Thoracic aorta (tissue), 2 donors: ENCODE results near the gene DNAJC30. TPM values are rescaled to one million over a fixed set of nuclear protein-coding genes. Genes with fewer than 3 reads are reported as not detected.
"Not testable (repeated sequence)": the region's sequence is repeated elsewhere in the genome, so short reads cannot be mapped to it uniquely, and the experiment has no call there.

Source experiments
- ATAC-seq: fragments of 150-250 bp; one replicate; pipeline ENCODE4 v1.8.0; 2017; ENCODE audit warnings: low read depth; ENCODE audit not compliant: insufficient number of reproducible peaks, low FRiP score
- DNase-seq: peaks from one replicate; pipeline ENCODE4 v3.0.0-alpha.2; 2020; ENCODE audit warnings: low spot score
- H3K27ac ChIP-seq, 2 donors: fragments of 200-600 bp; sonication (generic); 1 replicate in 1 of 2; 2 replicates in 1 of 2; pipeline ENCODE4 v1.5.1; 2016; ENCODE audit warnings: mild to moderate bottlenecking in 2 of 2, moderate library complexity in 2 of 2
- H3K27me3 ChIP-seq: fragments of 200-600 bp; sonication (generic); replicated peaks from 2 replicates; pipeline ENCODE4 v1.6.0; 2016; ENCODE audit warnings: mild to moderate bottlenecking; ENCODE audit not compliant: insufficient read depth
- H3K36me3 ChIP-seq: fragments of 200-600 bp; sonication (generic); one replicate; pipeline ENCODE4 v1.5.1; 2016
- H3K4me1 ChIP-seq, 2 donors: fragments of 200-600 bp; sonication (generic); 1 replicate in 1 of 2; 2 replicates in 1 of 2; pipeline versions ENCODE4 v1.5.1 to v1.6.0; 2016; ENCODE audit warnings: low read depth in 2 of 2, mild to moderate bottlenecking in 1 of 2; ENCODE audit not compliant: control insufficient read depth in 1 of 2
- H3K4me3 ChIP-seq: fragments of 200-600 bp; sonication (generic); 2 replicates; pipeline ENCODE4 v1.5.1; 2016; ENCODE audit warnings: mild to moderate bottlenecking
- H3K9me3 ChIP-seq: fragments of 200-600 bp; sonication (generic); 2 replicates; pipeline ENCODE4 v1.5.1; 2016
- total RNA-seq, 2 donors: library from RNA; depleted of rRNA; stranded (reverse); fragments of >200 nt; gene quantifications; one replicate each; pipeline versions ENCODE4 v1.1.0 to v1.2.3, GENCODE V29; 2016
- TF ChIP-seq, protein P1 (sequence below): fragments of 200-600 bp; sonication (generic); IDR thresholded peaks from one replicate; pipeline ENCODE4 v1.5.1; 2019; ENCODE audit warnings: antibody characterized with exemption

The DNAJC30 gene
- total RNA-seq, 2 donors from 2014 or later = 3.9 to 7.8 TPM

DNA sequence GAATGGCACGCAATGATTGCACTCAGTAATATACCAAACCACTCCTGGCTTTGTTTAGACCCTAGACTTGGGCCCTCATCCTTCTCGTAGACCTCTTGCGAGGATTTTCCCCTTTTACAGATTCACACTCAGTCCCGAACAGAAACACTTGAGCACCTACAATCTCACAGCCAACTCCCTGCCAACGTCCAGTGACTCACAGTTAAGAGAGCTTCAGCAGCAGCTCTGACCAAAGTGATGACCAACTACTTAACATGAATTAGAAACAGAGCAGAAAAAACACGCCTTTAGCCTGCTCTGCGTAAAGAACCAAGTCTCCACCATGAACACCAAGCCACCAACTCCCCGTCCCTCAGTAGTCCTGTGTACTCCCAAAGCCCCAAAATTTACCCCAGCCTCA is 2.2 kb downstream of the DNAJC30 start:
- DNase-seq (no peak), ATAC-seq (no peak)
- TF ChIP-seq, protein P1, sequence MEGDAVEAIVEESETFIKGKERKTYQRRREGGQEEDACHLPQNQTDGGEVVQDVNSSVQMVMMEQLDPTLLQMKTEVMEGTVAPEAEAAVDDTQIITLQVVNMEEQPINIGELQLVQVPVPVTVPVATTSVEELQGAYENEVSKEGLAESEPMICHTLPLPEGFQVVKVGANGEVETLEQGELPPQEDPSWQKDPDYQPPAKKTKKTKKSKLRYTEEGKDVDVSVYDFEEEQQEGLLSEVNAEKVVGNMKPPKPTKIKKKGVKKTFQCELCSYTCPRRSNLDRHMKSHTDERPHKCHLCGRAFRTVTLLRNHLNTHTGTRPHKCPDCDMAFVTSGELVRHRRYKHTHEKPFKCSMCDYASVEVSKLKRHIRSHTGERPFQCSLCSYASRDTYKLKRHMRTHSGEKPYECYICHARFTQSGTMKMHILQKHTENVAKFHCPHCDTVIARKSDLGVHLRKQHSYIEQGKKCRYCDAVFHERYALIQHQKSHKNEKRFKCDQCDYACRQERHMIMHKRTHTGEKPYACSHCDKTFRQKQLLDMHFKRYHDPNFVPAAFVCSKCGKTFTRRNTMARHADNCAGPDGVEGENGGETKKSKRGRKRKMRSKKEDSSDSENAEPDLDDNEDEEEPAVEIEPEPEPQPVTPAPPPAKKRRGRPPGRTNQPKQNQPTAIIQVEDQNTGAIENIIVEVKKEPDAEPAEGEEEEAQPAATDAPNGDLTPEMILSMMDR = no peak
- no peak overlapping the region for H3K4me3 ChIP-seq
- no peaks in the 10 kb centered on the region for H3K9me3 ChIP-seq
- H3K4me1 ChIP-seq = peaks cover 15 to 32% of the 10 kb centered on the region in 2 donors
- peaks cover 3% of the 10 kb centered on the region for H3K36me3 ChIP-seq
- no peak overlapping the region for H3K27ac ChIP-seq
- no peaks in the 10 kb centered on the region for H3K27me3 ChIP-seq

DNA sequence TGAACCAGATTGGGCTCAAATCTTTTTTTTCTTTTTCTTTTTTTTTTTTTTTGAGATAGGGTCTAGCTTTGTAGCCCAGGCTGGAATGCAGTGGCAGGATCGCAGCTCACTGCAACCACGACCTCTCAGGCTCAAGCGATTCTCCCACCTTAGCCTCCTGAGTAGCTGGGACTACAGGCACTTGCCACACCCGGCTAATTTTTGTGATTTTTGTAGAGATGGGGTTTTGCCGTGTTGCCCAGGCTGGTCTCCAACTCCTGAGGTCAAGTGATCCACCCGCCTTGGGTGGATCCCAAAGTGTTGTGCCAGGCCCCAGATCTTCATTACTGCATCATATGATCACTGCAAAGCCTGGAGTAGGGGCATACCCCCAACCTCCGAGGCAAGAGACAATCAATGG is 2.8 kb downstream of the DNAJC30 start:
- no peak for DNase-seq
- H3K27ac ChIP-seq = no peak overlapping the region
- peaks cover 3% of the 10 kb centered on the region for H3K36me3 ChIP-seq
- H3K9me3 ChIP-seq = no peaks in the 10 kb centered on the region
- H3K27me3 ChIP-seq = no peaks in the 10 kb centered on the region
- peaks cover 15 to 32% of the 10 kb centered on the region in 2 donors for H3K4me1 ChIP-seq
- no peak overlapping the region for H3K4me3 ChIP-seq
- no peak for ATAC-seq
- TF ChIP-seq, protein P1 = no peak

DNA sequence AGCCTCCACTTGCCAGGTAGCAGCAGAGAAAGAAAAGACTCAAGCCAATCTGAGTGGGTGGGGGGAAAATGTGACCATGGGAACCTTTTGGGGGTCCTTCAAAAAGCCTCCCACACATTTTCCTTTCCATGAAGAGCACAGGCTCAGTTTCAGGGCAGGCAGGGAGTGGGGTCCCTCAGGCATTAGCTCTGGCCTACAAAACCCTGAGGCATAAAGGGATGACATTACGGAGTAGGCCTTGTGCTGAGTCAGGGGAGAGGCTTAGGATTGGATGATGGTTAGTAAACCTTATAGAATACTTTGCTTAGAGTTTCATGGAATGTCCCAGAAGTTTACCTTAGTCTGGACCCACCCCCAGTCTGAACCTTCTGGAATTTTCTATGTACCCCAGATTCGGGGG is 3.5 kb downstream of the DNAJC30 start:
- H3K27ac ChIP-seq = no peak overlapping the region
- H3K4me1 ChIP-seq = peaks cover 15 to 32% of the 10 kb centered on the region in 2 donors

DNA sequence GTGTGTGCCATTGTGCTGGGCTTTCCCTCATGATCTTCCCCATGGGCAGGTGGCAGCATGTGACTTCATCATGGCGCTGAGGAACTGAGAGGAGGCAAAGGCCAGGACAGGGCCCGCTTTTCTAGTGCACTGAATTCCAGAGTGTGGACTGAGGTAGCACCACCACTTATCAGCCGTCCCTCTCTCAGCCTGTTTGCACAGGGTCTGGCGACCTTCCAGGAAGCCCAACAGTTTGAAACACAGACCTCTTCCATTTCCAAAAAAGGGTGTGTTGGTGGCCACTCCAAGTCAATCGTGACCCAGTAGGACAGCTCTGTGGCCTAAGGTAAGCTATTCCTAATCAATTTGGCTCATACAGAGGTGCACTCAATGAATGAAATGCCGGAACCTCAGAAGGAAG is 4.4 kb downstream of the DNAJC30 start:
- TF ChIP-seq, protein P1 = no peak
- no peak for ATAC-seq
- no peak for DNase-seq
- no peak overlapping the region for H3K27ac ChIP-seq
- H3K4me1 ChIP-seq = peaks cover 15 to 27% of the 10 kb centered on the region in 2 donors
- no peaks in the 10 kb centered on the region for H3K9me3 ChIP-seq
- no peaks in the 10 kb centered on the region for H3K27me3 ChIP-seq
- H3K4me3 ChIP-seq = no peak overlapping the region
- peaks cover 3% of the 10 kb centered on the region for H3K36me3 ChIP-seq

More for the DNA sequence above, 3.5 kb downstream of the DNAJC30 start:
- no peak for ATAC-seq
- no peak overlapping the region for H3K4me3 ChIP-seq
- peaks cover 3% of the 10 kb centered on the region for H3K36me3 ChIP-seq
- H3K27me3 ChIP-seq = no peaks in the 10 kb centered on the region
- TF ChIP-seq, protein P1 = no peak
- H3K9me3 ChIP-seq = no peaks in the 10 kb centered on the region
- no peak for DNase-seq

DNA sequence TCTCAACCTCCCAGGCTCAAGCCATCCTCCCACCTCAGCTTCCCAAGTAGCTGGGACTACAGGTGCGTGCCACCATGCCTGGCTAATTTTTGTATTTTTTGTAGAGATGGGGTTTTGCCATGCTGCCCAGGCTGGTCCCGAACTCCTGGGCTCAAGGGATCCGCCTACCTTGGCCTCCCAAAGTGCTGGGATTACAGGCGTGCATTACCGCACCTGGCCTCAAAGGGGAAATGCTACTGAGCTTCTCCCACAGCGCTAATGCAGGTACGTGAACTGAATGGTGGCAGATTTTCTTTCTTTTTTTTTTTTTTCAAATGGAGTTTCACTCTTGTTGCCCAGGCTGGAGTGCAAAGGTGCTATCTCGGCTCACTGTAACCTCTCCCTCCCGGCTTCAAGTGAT is 7.2 kb downstream of the DNAJC30 start:
- DNase-seq, H3K27me3 ChIP-seq, H3K36me3 ChIP-seq, H3K9me3 ChIP-seq, ATAC-seq, H3K4me3 ChIP-seq, H3K27ac ChIP-seq: not testable (repeated sequence)
- H3K4me1 ChIP-seq = peaks cover 0 to 11% of the 10 kb centered on the region in 2 donors

DNA sequence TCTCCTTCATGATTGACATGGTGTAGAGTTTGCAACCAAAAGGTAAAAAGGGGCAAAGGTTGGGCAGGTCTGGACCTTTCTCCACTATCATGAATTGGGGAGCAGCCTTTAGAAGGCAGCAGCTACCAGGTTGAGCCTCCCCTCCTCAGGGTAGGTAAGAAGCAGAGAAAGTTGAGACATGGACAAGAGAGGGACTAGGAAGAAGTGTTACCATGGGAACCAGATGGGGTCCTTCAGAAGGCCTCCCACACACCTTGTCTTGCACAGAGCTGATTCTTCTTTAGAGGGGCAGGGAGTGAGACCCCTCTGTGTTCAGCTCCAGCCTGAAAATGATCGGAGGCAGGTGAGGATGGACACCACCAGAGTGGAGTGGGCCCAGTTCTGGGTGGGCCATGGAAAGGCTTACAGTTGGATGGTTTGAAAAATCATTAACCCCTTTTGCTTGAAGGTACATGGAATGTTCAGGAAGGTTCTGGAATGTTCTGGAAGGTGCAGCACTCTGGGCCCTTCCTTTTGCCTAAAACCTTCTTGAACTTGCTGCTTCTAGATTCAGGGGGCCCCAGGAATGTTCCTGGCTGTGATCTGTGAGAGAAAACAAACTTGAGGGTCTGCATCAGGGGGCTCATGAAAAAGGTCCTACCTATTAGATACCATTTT is 8.7 kb downstream of the DNAJC30 start:
- Histone ChIP-seq H3K27ac (no peak overlapping the region), H3K9me3 (no peaks in the 10 kb centered on the region), H3K4me3 (no peak overlapping the region), H3K4me1 (no peaks in the 10 kb centered on the region), H3K36me3 (peaks cover 3% of the 10 kb centered on the region), H3K27me3 (no peaks in the 10 kb centered on the region)
- TF ChIP-seq, protein P1 = no peak
- no peak for DNase-seq
- no peak for ATAC-seq
